Hepatic stellate cell (primary cell): ENCODE measurements around the gene PKN3.

Source experiments
- DNase-seq: peaks from one replicate; pipeline ENCODE4 v3.0.0; 2011; ENCODE audit warnings: low spot score

Gene PKN3

GRCh38 chr9:128716581-128717254 is 14.4 kb downstream of the PKN3 start:
- DNase-seq, result no peak

DNA sequence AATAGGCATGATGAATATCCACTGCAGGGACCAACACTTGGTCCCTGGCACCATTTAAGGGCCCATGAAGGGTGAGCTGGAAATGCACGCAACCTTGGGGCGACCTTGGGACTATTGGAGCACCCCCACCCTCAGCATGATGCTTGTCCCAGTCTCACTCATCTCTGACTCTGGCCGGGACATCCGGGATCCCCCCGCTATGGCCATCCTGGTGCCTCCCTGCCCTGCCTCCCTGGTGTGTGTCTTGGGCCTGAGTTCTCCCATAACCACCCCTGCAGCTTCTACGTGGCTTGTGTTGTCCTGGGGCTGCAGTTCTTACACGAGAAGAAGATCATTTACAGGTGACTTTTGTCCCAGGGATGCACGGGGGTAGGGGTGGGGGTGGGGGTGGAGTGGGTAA is 15.7 kb downstream of the PKN3 start:
- no peak for DNase-seq

DNA sequence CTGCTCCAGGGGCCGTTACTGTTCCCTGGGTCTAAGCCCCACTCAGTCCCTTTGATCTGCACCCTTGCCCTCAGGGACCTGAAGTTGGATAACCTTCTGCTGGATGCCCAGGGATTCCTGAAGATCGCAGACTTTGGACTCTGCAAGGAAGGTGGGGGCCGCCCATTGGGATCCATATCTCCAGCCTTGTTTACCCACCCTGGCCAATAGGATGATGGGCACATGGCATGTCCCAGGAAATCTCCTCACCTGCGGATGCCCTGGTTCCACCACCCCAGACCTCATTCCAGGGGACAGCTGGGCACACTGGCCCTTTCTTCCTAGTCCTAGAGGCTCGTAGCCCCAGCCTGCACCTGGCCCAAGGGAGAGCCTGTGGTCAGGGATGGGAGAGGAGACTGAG is 16.2 kb downstream of the PKN3 start:
- no peak for DNase-seq

- no peak for DNase-seq
These were observed 17.8 kb downstream of the PKN3 start for GRCh38 chr9:128719919-128720605.

- no peak for DNase-seq
These were observed 18.7 kb downstream of the PKN3 start for GRCh38 chr9:128720841-128721486.

DNA sequence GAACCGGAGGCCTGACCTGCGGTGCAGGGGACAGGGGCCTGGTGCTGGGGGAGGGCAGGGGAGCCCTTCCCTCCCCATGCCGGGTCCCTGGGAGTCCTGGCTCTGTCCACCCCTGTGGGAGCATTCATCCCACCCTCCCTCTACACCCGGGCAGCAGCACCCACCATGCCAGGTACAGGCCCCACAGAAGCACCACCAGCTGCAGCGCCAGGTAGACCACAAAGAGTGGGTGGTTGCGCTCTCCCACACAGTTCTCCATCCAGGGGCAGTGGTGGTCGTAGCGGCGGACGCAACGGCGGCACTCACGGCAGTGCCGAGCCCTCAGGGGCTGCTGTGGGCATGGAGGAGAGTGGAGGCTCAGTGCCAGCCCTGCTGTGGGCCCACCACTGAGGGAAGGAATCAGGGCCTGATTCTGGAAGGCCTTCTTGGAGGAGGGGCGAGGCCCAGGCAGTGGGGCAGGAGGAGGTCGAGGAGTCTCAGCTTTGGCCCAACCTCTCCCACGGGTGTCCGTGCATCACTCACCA is 19.2 kb downstream of the PKN3 start:
- no peak for DNase-seq

GRCh38 chr9:128722380-128723351 is 20.4 kb downstream of the PKN3 start:
- DNase-seq, result no peak

GRCh38 chr9:128723352-128723865 is 21.1 kb downstream of the PKN3 start:
- no peak for DNase-seq

DNA sequence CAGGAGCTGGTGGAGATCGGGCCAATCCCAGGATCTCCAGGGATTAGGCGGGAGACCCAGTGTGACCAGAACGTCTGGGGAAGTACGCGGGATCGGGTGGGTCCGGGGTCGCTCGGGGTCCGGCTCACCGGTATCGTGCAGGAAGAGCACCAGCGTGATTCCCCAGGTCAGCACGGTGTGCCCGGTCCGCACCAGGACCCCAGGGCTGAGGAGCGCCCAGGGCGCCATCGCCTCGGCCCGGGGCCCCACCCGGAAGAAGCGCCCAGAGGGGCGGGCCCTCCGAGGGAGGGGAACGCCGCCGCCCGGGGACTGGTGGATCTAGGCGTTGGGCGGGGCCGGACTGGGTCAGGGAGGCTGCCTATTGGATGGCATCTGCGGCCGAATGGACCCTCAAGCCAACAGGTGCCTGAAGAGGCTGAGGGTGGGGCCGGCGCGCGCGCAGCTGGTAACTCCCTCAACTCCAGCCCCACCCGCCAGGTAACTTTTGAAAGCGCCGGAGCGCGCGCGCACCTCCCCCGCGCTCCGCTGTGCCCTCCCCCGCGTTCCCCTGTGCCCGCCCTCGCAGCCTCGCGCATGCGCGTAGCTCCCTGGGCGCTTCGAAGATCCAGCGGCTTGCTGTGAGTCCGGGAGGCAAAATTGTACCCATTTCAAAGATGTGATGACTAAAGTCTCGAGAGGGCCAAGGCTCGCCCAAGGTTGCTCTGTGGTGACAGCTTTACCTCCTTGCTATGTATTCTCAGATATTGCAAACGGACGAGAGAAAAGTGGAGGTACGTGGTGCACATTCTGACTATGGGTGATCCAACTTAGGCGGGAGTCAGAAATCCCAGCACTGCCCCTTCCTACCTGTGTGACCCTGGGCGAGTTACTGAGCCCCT is 21.8 kb downstream of the PKN3 start, which contains the start of gene ZDHHC12:
TSS of gene ZDHHC12 (minus strand) at position 262 of the 878 bp plus-strand sequence. CDS start at position 228, 34 bp downstream.
- peak; percentile 100 for DNase-seq

GRCh38 chr9:128724744-128725211 is 22.5 kb downstream of the PKN3 start:
- DNase-seq, result peak; percentile 95

DNA sequence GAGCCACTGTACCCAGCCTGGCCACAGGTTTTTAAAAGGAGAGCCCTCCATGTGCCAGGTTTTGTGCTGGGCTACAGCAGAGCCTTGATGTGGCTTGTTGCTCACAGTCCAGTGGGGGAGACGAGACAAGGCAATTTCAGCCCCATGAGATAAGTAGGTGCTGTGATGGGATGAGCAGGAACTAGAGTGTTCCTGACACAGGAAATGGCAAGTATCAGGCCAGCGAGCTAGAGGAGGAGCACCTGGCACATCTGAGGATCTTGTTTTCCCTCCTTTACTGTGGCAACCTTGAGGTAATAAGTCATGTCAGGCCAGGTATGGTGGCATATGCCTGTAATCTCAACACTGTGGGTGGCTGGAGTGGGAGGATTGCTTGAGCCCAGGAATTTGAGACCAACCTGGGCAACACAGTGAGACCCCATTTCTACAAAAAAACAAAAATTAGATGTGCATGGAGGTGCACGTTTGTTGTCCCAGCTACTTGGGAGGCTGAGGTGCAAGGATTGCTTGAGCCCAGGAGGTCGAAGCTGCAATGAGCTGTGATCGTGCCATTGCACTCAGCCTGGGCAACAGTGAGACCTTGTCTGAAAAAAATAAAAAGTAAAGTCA is 25.4 kb downstream of the PKN3 start:
- DNase-seq, result no peak

GRCh38 chr9:128728298-128728697 is 26.0 kb downstream of the PKN3 start:
- DNase-seq, result no peak

GRCh38 chr9:128729302-128729701 is 27.0 kb downstream of the PKN3 start:
- DNase-seq, result no peak

DNA sequence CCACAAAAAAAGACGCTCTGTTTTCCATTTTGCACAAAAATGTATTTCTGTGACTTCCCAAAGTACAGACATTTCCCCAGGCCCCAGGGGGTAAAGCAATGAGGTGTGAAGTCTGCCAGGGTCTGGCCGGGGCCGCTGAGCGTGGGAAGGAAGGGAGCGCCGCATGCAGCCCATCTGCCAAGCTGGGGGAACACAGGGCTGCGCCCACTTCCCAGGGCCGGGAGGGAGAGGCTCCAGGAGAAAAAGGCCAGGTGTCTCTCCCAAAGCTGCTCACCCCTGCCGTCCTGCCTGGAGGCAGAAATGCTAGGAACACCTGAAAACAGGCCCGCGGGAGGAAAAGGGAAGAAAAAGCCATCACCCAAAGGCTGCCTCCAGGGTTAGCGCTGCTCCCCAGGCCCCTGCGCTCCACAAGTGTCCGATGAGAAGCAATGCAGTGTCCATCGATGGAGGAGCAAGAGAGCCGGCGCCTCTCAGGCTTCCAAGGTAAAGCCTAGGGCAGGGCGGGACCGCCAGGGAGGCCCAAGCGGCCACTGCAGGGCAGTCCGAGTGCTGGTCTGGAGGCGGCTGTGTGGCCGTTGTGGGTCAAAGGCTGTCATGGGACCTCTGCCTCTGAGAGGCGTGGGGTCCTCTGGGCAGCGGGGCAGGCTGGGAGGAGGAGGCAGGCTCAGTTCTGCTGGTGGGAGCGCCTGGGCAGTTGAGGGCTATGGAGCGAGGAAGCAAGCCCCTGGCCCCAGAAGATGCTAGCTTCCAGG is 27.6 kb downstream of the PKN3 start:
- no peak for DNase-seq

- no peak for DNase-seq
These were observed 28.8 kb downstream of the PKN3 start for GRCh38 chr9:128731093-128731492.

GRCh38 chr9:128731691-128732090 is 29.4 kb downstream of the PKN3 start:
- no peak for DNase-seq

DNA sequence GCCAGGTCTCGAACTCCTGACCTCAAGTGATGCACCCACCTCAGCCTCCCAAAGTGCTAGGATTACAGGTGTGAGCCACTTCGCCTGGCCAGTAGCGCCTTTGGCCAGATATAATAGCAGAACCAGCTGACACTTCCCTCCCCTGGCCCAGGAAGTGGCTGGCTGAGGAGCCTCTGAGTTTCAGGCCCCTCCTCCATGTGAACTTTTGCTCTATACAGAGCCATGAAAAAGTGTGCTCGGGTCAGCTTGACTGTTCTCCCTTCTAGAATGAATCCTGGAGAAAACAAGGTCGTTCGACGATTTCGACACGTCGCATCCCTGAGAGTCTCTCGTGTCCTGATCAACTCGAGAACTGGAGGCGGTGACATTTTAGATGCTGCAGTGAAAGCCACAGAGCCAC is 30.3 kb downstream of the PKN3 start:
- no peak for DNase-seq

DNA sequence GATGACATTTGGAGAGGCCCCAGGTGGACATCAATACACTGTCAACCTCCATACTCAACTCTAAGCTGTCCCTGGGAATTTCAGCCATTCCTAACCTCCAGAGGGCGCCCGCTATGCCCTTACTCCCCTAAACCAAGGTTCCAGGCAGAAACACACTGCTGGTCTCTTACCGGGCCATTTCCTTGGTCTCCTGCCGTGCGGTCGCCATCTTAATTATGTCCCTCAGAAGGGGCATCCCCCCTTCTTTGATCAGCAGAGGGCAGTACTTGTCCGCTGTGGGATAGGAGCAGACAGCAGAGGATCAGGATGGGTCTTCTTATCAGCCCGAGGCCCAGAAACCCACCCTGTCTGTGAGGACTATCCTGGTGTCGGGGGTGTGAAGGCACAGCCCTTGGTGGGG is 31.0 kb downstream of the PKN3 start:
- DNase-seq, result peak; percentile 78

DNA sequence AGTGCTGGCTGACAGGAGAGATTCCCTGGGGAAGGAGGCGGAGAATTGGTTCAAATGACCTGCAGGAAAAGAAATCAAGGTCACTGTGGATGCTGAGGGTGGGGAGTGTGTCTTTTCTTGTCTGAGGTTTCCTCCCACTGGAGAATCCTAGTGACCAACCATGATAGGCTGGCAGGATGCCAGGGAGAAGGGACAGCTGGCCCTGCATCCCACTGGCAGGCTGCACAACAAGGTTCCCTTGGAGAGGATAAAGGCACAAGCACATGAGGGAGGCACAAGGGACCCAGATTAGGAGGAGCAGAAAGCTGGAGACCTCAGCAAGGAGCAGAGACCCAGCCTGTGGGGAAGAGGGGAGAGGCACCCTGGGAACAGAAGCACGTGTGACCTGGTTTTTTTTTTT is 33.1 kb downstream of the PKN3 start:
- no peak for DNase-seq
